HG03354 (cell line): ENCODE data around the gene TUBGCP3.

ENCODE experiments used
- ATAC-seq: cut with Tn5 transposase; IDR thresholded peaks from one replicate; pipeline ENCODE4 v1.9.1; 2021; ENCODE audit warnings: mild to moderate bottlenecking; ENCODE audit not compliant: unreplicated experiment, poor library complexity, severe bottlenecking

Gene TUBGCP3

DNA sequence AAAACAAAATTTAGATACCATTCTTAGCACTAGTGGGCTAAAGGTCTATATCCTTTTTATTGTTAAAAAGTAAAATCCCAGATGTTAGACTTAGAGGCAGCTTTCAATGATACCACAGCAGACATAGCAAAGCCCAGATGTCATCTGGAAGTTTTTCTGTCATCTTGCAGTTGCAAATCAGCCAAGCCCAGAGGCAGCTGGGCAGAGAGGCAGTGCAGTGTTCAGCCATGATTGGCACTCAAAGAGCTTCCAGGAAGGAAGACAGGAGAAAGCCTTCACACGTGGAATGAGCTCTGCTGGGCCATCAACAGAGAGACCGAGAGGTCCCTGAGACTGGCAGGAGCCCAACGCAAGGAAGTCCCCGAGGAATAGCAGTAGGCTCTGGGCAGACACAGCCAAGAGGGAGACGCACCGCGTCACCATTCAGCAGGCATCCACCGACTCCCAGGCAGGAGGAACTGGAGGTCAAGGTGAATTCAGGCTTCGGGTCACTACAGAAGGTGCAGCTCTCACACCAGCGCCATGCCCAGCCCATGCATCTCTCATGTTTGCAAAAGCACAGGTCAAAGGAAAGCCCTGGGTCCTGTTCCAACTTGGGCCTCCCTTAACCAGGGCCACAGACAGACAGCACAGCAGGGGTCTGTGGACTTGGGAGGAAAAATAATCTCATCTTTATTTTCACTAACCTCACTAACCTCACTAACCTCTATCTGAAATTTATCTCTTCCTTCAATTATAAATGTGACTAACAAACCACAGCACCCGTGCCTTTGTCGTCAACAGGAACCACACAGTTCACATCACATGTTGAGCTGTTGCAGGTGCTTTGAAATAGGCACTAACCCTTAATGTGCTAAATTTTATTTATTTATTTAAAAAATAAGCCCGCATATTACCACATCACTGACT lies 54.9 kb downstream of the TUBGCP3 start:
- ATAC-seq: no peak

DNA sequence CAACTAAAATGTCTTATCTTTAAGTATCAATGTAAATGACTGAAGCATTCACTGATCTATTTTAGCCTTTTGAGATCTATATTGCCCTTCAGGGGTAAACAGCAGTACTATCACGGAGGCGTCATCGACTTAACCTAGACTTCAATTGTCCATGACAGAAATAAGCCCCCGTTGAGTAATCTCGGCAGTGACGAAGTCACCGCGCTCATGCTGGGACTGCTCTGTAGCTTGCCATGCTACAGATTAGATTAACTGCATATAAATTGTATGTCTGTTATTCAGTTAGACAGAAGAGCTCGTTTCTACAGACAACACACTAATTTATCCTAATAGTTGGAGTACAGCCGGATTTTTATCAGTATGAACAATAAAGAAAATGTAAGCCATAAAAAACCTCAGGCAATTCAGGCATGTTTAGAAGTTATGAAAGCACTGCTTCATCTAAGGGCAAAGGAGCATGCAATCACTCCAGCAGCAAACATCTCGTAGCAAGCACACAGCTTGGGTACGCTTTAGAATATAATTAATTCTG lies 56.6 kb downstream of the TUBGCP3 start:
- no peak for ATAC-seq

DNA sequence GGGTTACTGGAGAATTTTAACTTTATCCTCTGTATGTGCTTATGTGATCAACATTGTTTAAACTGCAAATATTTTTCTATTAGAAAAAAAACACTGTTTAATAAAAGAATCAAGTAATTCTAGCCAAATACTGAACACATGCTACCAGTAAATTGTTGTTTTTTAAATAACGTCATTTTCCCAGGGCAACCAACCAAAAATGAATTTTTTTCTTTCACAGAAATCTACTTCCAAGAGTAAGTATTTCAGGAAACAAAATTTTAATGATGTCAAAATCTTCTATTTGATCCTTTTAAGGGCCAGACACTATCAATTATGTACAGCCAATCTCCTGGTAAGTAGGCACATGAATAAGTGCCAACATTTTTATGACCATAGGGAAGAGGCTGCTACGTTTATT lies 57.1 kb downstream of the TUBGCP3 start:
- no peak for ATAC-seq

DNA sequence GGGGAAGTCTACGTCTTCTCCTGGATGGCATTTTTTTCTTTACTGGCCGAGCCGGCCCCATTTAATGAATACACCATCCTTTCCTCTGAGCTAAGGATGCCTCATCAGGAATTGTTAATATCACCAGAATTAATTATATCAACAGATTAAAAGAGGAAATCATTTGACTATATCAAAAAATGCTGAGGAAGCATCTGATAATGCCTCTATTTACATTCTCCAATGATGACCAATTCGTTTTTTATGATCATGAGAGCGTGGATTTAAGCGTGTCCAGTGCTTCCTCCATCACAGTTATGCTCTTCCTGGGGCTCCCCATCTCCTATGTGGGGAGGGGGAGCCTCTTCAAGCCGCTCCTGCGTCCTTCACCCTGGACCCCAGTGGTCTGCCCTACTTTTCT lies 58.7 kb downstream of the TUBGCP3 start:
- no peak for ATAC-seq

DNA sequence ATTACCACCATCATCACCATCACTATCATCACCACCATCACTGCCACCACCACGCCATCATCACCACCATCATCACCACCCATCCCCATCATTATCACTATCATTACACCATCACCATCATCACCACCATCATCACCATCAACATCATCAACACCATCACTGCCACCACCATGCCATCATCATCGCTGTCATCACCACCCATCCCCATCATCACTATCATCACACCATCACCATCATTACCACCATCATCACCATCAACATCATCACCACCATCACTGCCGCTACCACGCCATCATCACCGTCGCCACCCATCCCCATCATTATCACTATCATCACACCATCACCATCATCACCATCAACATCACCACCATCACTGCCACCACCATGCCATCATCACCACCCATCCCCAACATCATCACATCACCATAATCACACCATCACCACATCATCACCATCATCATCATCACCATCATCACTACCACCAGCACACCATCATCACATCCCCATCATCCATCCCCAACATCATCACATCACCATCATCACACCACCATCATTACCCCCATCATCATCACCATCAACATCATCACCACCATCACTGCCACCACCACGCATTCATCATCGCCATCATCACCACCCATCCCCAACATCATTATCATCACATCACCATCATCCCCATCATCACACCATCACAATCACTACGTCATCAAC lies 61.7 kb downstream of the TUBGCP3 start:
- no peak for ATAC-seq

DNA sequence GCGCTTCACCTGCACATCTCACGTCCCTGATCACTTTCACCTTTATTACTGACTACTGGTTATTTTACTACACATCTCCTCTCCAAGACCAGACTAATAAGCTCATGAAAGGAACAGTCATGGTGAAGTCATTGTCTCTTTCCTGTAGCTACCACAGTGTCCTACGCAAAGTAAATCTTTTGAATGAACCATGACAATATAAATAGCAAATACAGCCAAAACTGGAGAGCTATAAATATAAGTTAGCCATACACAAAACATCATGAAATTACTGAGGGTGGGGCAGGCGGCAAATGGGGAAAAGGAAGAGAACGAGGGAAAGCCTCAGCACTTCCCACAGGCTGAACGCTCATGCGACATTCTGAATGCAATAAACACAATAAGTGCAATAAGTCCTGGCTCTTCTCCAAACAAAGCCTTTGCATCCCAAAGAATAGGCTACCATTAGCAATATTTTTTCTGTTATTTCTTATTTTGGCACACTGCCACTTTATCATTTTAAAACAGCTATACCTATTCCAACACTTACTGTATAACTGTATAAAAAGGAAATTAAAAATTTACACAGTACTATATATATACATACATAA lies 62.5 kb downstream of the TUBGCP3 start:
- ATAC-seq: no peak

DNA sequence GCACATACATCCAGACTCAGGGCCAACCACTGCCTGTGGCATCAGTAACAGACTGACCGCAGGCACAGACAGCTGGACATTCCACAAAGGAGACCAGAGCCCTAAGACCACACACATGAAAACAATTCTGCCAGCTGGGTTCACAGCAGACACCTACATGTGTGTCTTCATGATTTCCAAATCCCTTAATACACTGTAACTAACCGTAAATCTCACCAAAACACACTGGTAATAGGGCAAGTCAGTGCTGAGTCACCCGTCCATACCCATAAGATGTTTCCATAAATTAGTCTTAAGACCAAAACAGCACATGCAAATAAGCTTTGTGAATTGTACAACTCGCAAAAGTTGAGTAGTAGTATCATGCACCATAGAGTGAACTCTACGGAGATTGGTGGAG lies 65.4 kb downstream of the TUBGCP3 start:
- ATAC-seq: no peak

DNA sequence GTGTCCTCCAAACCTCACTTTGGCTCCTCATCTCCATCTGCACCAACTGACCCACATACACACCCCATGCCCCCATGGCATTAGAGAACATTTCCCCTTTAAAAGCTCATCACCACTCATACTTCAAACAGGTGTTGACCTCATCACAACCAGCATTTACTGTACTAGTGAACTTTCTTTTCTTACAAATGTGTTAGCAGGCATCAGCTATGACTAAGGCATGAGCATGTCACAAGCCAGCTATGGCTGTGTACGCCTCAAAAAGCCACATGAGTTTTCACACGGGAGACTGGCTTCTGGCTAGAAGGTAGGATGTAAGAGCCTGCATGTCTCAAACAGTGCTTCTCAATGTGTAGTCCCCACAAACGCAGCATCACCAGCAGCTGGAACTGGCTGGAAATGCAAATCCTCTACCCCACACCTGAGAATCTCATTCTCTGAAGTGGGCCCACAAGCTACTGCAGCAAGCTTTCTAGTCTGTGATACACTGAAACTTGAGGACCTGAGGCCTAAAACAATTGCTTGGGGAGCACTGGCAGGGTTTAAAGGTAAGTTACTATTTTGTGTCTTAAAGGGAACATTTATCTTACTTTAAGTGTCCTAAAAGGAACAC lies 66.8 kb downstream of the TUBGCP3 start:
- no peak for ATAC-seq

DNA sequence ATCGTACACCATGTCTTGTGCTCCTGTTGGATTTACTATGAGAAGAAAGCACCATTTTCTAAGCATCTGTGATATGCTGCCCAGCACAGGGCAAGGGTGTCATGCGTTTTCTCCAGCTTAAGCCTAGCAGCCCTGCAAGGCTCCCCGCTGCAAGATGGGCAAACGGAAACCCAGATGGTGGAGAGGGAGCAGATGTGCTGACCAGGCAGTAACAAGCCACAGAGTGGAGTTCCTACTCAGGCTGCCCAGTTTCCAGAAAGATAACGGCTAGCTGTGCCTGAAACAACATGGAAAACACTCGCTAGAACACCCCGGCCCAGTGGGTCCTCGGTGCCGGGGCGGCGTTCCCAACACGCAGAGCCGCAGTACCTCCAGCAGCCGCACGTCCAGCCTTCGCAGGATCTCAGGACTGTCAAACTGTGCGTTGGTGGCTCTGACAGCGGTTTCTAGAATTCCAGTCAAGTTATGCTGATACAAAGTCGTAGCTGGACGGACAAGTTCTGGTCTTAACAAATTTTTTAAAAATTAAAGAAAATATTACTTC lies 68.4 kb downstream of the TUBGCP3 start:
- no peak for ATAC-seq

DNA sequence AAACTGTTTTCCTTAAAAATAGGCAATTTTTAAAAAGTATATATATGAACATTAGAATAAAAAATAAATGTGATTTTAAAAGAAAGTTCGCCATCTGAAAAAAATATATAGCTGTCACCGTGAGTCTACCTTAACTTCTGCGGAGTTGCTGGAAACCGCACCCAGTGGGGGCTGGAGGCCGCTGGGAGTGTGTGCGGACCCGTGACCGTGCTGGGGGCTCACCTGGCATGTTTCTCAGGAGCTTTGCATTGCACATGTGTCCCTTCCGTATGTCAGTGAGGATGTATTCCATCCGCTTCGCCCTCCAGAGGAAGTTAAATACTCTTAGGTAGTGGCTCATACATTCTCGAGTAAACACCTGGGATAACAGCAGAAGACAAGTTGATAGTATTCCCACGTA lies 71.7 kb downstream of the TUBGCP3 start:
- no peak for ATAC-seq

DNA sequence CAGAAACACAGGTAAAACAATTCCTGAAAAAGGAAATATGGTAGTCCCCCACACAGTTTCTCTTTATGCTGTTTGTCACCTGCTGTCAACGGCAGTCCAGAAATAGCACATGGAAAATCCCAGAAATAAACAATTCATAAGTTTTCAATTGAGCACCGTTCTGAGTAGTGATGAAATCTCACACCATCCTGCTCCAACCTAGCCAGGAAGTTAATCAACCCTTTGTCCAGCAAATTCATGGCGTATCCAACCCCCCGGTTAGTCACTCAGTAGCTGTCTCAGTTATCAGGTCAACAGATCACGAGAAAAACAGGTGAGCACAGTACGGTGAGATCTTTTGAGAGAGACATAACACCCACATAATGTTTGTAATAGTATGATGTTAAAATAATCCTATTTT lies 74.2 kb downstream of the TUBGCP3 start:
- no peak for ATAC-seq

DNA sequence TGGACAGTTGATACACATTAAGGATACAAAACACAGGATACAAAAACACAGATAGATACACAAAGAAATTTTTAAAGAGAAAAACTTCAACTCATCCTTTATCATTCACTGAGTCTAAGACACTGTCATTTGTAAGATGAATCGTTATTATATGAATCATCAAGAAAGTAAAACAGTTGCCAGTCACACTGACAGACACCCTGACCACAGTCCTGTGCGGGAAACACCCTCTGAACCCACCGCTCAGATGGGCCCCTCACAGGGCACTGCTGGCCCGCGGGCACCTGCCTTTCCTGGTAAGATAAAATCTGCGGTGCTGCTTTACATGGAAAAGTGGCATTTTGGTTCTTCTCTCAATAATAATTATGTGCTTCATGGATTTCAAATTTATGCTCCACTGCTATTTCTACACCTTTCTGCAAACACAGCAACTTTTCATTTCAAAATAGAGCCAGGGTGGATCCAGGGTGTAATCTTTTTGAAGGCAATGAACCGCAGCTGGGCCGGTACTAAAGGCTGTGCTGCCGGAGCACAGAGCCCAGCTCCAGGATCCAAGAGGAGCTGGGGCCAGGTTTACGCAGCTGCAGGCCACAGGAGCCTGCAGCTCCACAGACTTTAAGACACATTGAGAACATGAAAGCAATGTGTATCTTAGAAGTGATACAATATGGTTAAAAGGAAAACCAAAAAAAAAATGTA lies 76.8 kb downstream of the TUBGCP3 start:
- no peak for ATAC-seq

DNA sequence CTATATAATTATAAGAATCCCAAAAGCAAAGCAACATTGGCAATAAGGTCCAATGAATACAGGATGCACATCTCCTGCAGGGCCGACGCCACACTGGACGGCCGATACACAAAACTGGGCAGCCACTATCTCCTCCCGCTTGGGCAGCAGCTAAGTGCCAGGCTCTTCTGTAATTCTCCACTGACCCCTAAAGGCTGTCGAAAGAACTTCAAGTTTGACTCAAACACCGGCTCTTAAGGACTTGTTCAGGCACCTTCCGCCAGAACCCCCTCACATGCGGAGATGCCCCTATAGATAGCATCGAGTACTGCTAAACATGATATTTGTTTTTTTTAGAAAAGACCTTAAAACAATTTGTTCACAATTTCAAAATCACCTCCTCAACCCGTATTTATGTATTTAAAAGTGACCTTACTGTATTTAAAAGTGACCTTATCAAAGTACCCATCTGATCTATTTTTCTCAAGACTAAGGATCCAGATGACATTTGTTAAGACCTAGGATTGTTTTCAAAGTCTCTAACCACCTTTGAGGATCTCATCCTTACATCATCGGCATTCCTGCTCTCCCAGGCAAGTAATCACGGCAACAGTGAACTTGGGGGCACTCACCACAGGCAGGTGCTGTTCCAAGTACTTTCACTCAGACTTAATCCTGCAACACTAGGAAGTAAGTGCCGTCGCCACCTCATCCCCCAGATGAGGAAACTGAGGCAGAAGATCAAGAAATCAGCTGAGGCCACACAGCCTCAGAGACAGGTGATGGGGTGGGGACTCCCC lies 77.8 kb downstream of the TUBGCP3 start:
- peak; percentile 57 for ATAC-seq

DNA sequence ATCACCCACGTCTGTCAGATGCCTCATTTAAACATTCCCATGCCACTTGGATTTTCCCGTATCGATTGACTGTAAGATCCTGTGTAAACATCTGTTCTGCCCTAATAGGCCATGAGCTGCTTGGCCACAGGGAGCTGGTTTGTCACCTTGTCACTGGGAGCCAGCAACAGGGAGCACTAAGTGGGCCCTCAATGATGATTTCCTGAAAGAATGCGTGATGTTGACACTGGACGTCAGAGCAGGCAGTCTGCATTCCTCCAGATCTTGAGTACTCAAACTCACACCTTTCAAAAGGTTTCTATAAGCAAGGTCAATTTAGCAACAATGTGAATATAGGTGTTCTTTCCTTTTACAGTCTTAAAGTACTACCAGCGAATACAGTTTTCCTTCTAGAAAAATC lies 78.8 kb downstream of the TUBGCP3 start:
- ATAC-seq: no peak

DNA sequence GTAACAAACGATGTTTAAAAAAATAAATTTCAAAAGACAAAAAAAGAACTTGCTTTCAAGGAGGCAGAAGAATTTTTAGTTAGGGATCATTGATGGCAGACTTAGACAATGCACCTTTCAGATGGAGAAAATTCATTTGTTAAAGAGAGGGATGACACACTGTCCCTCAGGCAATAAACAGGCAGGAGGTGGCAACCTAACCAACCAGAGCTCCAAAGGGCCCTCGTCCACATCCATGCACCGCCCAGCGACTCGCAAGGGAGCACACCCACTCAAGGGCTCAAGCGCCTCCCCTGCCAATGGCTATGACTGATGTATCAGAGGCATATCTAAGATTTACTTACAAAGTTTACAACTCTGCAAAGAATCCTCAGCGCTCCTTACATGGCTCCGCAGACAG lies 81.9 kb downstream of the TUBGCP3 start:
- no peak for ATAC-seq

DNA sequence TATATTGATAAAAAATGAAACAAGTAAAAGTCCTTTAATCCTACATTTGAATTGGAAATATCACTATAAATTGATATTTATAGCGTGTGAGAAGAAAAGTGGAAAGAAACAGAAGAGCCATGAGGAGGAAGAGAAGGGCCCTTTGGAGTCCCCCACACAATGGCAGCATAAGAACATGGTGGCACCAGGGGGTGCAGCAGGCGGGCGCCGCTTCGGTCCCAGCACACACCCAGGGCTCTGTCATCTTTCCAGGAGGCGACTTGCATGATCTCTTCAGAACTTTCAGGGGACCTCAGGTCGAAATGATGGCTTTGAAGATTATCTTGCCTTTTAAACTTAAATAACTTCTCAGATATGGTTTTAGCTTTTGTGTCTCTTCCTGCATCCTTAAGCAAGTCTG lies 91.8 kb downstream of the TUBGCP3 start:
- no peak for ATAC-seq

DNA sequence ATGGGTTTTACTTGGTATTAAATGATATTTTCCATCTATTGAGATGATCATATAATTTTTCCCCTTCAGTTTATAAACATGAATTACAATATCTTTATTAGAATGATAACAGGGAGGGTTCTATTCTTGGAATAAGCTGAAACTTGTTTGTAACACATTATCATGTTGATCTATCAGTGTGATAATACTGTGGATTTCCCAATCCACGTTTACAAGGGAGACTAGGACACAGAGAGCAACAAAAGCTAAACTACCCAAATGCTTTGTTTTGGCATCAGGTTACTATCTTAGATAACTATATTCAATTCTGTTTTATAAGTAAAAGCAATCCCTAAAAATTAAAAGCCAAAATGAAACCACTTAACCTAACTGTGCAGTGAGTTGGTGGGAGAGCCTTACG lies 92.5 kb downstream of the TUBGCP3 start:
- ATAC-seq: no peak

DNA sequence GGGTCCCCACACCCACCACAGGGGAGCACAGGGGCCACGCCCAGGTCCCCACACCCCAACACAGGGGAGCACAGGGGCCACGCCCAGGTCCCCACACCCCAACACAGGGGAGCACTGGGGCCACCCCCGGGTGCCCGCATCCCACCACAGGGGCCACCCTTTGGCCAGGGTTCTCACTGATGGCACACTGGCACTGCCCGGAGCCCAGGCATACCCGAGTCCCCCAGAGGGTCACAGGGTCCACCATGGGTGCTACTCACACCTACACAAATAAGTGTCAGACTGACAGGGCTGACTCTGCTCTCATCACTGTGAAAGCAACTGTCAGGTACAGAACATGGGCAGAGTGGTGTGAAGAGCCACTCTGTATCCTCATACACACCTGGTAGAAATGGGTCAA lies 98.8 kb downstream of the TUBGCP3 start:
- ATAC-seq: no peak
